ENCODE data around the gene FMO1.
A peak's percentile ranks its signal among the peaks of the same experiment; 100 is the strongest.
"Not testable (repeated sequence)": the region's sequence is repeated elsewhere in the genome, so short reads cannot be mapped to it uniquely, and the experiment has no call there.

FMO1 gene

GRCh38 chr1:171236231-171236630 is 12.1 kb upstream of the FMO1 start:
- DNase-seq, result not testable (repeated sequence)

GRCh38 chr1:171243878-171244277 is 4.4 kb upstream of the FMO1 start:
- DNase-seq, result no peak

DNA sequence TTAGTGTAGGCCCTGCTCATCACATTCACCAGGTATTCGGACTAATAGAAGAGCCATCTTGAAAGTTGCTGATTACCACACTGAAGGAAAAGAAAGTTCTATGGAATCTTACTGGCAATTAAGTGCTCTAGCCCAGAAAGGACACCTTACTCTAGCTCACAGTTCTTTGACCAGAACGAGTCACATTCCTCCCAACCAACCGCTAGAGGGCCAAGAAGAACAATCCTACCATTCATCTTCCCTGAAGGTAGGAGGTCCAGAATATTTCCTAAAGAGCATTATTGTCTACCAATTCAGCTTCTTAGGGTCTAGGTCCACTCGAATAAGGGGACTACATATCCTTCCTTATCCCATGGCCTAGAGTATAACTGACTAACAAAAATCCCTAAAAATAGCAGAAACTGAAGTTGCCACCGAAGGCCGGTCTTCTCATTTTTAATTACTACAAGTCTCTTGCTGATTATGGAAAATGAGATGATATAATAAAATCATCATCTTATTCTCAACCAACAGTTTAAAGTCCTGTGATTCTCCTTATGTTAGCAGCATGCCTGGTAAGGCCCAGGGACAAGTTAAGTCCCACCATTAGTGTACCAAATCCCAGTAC is 2.7 kb upstream of the FMO1 start:
- peak in 1 of 2 experiments; percentile 15 for DNase-seq

DNA sequence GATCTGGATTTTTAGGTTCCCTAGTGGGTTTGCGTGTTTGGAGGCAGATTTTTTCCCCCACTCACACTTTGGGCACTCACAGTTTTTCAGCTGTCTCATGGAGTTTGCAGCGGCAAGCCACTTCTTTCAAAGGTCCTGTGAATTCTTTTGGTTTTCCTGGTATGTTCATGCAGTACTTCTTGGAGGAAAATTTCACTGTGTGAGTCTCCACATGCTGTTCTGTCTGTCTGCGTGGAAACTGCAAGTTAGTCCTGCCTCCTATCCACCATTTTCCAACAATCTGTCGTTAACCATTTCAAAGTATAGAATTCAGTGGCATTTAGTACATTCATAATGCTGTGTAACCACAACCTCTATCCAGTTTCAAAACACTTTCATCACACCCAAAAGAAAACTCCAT is 793 bp upstream of the FMO1 start:
- DNase-seq, result no peak

GRCh38 chr1:171248841-171249240 is 547 bp downstream of the FMO1 start:
- DNase-seq, result no peak

DNA sequence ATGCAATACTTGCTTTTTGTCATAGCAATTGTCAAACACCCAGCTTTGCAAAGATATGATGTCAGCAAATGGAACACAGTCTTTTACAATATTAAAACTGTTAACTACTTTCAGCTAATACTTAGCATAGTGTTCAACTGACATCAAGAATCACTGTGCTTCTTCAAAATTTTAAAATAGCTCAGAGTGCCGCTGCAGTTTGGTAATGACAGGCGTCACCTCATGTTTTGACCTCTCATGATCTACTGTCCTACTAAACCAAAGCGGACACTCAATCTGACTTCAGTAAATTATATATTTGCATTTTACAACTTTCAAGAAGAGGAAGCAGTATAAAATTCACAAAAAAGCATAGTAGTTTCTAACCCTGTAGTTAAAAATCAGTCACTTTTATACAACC is 2.0 kb downstream of the FMO1 start:
- no peak for DNase-seq

DNA sequence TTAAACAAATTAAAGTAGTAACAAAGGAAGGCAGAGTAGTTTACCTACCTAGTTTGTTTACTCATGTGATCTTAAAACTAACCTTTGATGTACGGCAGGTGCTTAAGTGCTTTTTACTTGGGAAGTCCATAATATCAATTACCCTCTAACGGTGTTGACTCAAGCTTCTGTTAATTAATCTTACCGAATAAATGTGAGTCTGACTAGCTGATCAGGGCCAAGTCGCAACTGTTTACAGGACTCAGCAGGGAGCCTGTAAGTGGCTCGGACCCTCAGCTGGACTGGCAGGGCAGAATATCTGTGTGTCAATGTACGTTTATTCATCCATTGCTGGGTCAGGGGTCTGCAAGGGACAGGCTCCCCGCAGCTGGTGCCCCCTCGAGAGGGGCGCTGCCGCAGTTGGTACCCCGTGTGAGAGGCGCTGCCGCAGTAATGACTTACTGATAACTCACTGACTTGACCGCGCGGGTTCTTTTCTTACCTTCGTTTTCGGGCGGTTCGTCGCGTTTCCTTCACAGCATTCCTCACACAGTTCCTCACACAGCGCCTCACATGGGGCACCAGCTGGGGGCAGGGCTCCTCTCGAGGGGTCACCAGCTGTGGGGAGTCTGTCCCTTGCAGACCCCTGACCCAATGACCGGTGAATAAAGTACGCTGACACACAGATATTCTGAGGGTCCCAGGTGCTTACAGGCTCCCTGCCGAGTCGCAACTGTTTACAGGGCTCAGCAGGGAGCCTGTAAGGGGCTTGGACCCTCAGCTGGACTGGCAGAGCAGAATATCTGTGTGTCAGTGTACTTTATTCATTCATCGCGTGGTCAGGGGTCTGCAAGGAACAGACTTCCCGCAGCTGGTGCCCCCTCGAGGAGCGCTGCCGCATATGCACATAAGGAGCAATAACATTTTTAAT is 3.0 kb downstream of the FMO1 start:
- no peak for DNase-seq

DNA sequence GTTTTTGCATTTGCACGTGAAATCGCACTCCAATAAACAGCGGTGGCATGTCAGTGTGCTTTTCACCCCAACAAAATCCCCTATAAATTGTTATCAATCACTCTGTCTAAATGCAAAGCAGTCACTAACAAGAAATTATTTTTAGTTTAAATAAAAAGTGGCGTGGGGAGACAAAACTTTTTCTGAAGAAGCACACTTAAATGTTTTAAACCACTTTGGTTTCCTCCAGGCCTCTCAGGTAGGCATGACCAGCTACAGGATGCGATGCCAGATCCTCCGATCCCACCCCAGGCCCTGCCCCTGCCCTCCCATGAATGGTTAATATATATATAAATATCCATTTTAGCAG is 3.6 kb downstream of the FMO1 start:
- no peak for DNase-seq

DNA sequence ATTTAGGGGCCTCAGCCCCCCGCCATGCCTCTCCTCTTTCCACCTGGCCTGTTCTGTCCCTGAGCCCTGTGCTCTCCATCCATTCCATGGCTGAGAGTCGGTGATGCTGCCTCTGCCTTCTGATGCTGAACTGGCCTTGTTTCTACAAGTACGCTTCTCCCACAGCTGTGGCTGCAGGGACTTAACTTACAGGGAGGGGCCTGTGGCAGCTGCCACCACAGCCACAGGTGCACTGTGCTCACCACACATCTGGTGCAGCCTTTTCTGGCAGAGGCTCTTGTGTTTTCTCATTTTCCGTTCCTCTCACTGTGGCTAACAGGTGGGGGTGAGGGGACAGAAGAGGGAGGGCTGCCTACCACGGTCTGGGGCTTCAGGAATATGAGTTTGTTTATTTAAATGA is 4.2 kb downstream of the FMO1 start:
- DNase-seq, result peak in 1 of 2 experiments; percentile 25

DNA sequence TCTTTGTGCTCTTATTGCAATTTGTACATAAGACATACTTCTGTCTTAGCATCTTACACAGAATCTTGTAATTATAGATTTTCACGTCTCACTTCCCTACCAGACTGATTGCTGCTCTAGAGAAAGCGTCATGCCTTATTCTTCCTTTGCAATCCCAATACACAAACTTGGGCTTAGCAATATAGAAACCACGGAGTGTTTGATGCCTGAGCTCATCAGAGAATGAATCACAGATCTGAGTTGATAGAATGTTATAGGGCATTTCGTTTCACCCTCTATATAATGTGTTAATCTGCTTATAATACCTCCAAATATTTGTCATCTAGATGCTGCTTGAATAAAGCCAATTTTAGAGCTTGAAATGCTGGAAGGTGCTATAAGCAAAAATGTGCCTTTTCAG is 6.6 kb downstream of the FMO1 start:
- DNase-seq, result no peak

DNA sequence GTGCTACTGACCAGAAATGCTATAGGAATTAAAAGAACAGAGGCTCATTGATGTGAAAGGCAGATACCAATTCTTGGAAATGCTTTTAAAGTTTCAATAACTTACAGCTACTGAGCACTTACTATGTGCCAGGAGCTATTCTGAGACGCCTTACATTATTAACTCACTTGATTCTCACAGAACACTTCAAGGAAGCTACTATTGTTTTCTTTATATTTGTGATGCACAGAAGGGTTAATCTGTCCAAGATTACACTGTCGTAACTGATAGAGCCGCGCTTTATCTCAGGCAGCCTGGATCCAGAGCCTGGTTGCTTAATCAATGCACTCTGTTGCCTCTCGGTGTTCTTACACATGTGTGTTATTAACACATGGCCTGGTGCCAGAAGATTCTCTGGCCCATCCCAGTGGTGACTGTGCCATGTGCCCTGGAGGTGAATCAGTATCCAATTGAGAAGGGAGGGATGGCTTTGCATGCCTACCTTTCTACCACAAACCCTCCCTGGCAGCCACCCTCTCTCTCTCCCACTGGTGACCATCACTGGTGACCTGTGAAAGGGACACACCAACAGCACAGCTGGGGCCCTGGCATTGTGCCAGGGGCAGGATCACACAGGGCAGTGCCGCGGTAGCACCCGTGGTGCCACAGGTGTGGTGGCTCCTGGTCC is 8.8 kb downstream of the FMO1 start:
- no peak for DNase-seq

DNA sequence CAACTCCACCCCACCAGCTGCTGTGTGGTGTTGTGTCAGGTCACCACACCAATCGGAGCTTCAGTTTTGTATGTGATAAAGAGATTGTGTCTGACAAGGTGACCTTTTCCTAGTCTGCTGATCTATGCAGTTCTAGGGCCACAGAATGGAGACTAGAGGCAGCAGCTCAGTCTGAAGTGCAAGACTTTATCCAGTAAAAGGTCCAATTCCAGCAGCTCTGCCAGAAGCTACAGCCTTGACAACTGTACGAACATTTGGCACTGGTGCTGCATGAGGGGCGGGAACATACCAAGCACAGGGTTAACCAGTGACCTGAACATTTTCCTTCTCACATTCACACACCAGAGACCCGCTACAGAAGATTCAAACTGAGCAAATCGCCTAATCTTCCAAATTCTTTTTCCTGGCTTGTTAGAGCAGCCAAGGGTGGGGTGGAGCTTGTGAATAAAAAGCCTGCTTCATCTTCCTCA is 9.3 kb downstream of the FMO1 start:
- no peak for DNase-seq

- no peak for DNase-seq
Observed at GRCh38 chr1:171258429-171258828, 10.1 kb downstream of the FMO1 start.

DNA sequence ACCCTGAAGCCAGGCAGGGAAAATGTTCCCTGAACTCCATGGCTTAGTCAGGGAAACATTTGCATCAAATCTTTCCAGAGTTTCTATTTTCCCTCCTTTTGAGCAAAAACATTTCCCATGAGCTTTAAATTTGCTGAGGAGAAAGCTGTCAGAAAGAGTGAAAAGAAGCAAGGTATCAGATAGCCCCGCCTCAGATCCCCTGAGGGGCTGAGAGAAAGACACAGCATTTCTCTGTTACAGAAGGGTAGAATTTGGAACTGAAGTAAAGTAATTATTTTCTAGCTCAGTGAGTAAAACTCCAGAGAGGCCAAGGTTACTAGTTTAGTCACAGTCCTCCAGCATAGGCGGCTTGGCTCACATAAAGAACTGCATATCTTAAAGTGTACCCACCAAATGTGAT is 10.6 kb downstream of the FMO1 start:
- no peak for DNase-seq

- no peak for DNase-seq
Observed at GRCh38 chr1:171261336-171261735, 13.0 kb downstream of the FMO1 start.

- DNase-seq, result no peak
Observed at GRCh38 chr1:171263901-171264300, 15.6 kb downstream of the FMO1 start.

DNA sequence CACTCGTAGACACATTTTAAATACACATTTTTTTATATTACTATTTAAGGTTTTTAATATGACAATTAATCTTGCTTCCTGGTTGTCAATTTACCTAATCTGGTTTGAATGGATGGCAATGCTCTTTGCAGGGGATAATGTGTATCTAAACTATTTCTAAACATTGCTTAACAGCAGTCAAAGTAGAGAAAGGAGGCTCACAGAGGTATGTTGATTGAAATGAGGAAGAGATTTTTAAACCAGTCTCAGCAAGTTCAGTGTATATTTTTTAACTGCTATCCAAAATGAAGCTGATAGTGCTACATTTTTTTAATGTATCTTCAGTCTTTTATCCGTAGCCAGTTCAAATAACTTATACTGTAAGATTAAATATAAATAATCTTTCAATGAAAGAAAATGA is 17.4 kb downstream of the FMO1 start:
- DNase-seq, result no peak

DNA sequence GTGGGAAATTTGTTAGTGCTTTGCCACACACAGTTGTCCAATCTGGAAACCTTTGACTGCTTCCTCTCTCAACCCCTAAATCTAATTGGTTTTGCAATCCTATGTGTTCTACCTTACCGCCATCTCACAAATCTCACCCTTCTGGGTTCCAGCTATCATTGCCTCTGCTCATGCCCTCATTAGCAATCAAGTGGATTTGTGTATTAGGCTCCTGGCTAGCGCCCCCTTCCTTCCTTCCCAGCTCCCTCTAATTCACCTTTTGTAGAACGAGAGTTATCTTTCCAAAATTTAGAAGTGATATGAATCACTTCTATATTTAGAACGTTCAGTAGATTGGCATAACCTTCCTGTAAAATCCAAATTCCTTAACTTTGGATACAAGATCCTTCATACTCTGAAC is 18.6 kb downstream of the FMO1 start:
- no peak for DNase-seq

- no peak for DNase-seq
Observed at GRCh38 chr1:171267391-171267790, 19.1 kb downstream of the FMO1 start.

DNA sequence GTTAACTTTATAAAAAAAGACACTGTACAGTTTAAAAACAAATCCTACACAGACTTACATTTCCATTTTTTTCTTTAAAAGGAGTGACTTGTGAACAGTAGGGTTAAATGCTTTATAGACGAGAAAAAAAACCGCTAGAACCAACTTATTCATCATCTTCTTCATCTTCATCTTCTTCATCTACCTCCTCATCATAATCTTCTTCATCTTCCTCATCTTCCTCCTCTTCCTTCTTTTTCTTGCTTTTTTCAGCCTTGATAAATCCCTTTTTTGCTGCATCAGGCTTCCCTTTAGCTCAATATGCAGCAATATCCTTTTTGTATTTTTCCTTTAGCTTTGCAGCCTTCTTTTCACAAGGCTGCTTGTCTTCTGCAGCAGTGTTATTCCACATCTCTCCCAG is 22.5 kb downstream of the FMO1 start:
- no peak for DNase-seq

DNA sequence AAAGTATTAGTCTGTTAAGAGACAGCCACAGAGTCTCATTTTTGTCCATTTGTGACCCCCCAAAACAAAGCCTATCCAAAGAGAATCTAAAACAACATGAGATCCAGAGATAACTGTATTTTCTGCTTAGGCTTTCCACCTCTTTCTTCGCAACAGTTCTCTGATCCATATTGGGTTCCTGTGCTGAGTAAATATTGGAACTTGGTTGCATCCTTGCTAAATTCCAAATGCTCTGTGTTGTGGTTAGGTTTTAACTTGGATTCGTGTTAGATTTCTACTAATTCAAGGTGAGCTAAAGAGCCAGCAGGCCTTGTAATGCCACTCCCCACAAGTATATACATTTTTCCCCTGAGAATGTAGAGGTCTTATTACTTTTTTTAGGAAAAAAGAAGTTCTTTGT is 29.2 kb downstream of the FMO1 start:
- DNase-seq, result no peak

GRCh38 chr1:171279234-171279633 is 30.9 kb downstream of the FMO1 start:
- DNase-seq, result no peak

DNA sequence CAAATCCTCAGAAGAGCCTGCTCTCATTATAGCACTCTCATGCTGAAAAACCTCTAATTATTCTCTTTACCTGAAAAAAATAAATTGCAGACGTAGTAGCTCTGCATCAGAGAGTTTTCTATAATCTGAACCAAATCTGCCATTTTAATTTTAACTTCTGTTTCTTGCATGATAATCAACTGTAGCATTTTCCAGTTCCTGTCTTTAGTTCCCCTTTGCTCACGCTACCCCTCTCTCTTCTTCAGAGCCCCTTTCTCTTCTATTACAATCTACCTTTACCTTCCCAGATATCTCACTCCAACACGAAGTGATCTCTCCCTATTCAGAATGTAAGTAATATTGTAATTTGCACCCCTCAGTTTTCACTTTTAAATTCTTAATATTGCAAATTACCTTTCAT is 31.4 kb downstream of the FMO1 start:
- no peak for DNase-seq

GRCh38 chr1:171280599-171280998 is 32.3 kb downstream of the FMO1 start:
- DNase-seq, result no peak

Measured in SHP77 (cell line).